SU-DHL-6 (cell line): ENCODE data around the gene ABCB1.

Experiments used
- EZH2phosphoT487 ChIP-seq: fragments of 200-600 bp; sonication (generic), shearing (Covaris generic); conservative IDR thresholded peaks from 2 replicates; pipeline ENCODE4 v1.6.1; 2018; ENCODE audit warnings: mild to moderate bottlenecking, antibody characterized with exemption, low read length, moderate library complexity, mixed read lengths
- TF ChIP-seq, protein P1 (sequence below): fragments of 200-600 bp; sonication (generic); IDR thresholded peaks from one replicate; pipeline ENCODE4 v1.5.1; 2017; ENCODE audit warnings: antibody characterized with exemption, mild to moderate bottlenecking, low read length, moderate library complexity; ENCODE audit not compliant: insufficient read depth, poor library complexity, severe bottlenecking

DNA sequence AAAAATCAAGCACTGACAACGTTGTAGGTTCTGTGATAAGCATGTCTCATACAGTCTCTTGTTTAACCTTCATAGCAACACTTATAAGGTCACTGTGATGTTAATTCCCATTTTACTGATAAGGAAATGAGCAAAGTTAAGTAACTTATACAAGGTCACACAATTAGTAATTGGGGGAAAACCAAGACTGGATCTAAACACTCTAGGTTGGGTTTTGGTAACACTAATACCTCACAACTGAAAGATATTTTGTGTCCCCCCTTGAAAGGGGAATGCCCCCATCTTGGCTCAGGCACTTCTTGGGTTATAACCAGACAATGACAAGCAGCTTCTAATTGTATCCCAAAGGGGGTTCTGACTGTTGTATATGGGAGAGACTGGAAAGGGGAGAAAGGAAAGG, 89.2 kb downstream of the ABCB1 start:
- TF ChIP-seq, protein P1, sequence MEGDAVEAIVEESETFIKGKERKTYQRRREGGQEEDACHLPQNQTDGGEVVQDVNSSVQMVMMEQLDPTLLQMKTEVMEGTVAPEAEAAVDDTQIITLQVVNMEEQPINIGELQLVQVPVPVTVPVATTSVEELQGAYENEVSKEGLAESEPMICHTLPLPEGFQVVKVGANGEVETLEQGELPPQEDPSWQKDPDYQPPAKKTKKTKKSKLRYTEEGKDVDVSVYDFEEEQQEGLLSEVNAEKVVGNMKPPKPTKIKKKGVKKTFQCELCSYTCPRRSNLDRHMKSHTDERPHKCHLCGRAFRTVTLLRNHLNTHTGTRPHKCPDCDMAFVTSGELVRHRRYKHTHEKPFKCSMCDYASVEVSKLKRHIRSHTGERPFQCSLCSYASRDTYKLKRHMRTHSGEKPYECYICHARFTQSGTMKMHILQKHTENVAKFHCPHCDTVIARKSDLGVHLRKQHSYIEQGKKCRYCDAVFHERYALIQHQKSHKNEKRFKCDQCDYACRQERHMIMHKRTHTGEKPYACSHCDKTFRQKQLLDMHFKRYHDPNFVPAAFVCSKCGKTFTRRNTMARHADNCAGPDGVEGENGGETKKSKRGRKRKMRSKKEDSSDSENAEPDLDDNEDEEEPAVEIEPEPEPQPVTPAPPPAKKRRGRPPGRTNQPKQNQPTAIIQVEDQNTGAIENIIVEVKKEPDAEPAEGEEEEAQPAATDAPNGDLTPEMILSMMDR: no peak
- no peak for TF ChIP-seq EZH2phosphoT487
